SU-DHL-6 (cell line): ENCODE measurements around the gene PLXNA2.

ENCODE experiments used
- H2AFZ ChIP-seq: fragments of 200-600 bp; sonication (generic); 2 replicates; pipeline ENCODE4 v1.6.1; 2014; ENCODE audit warnings: low read depth, mild to moderate bottlenecking, moderate library complexity, mixed read lengths, antibody characterized with exemption, low read length; ENCODE audit not compliant: severe bottlenecking
- H3F3A ChIP-seq: fragments of 200-600 bp; shearing (Covaris generic); 2 replicates; pipeline ENCODE4 v1.6.0; 2016; ENCODE audit warnings: antibody characterized with exemption, mild to moderate bottlenecking; ENCODE audit not compliant: insufficient read depth
- H3K27ac ChIP-seq: fragments of 200-600 bp; sonication (generic); 2 replicates; pipeline ENCODE4 v1.5.1; 2016; ENCODE audit warnings: low read depth, mild to moderate bottlenecking, low read length, moderate library complexity, mixed read lengths
- H3K27me3 ChIP-seq: fragments of 200-600 bp; sonication (generic), shearing (Covaris generic); 2 replicates; pipeline ENCODE4 v1.6.0; 2014; ENCODE audit warnings: mild to moderate bottlenecking, low read length
- H3K36me3 ChIP-seq: fragments of 200-600 bp; sonication (generic); 2 replicates; pipeline ENCODE4 v1.6.1; 2014; ENCODE audit warnings: mild to moderate bottlenecking, low read length, mixed read lengths
- H3K4me2 ChIP-seq: fragments of 300-600, 200-600 bp; shearing (Covaris generic), sonication (generic); 2 replicates; pipeline ENCODE4 v1.6.0; 2014; ENCODE audit warnings: low read length, low read depth, mild to moderate bottlenecking; ENCODE audit not compliant: poor library complexity, severe bottlenecking
- H3K4me3 ChIP-seq: fragments of 200-600 bp; sonication (generic); 2 replicates; pipeline ENCODE4 v1.5.1; 2014; ENCODE audit warnings: antibody characterized with exemption, low read length, mild to moderate bottlenecking, mixed read lengths; ENCODE audit not compliant: insufficient read depth, poor library complexity, severe bottlenecking
- H3K79me2 ChIP-seq: fragments of 200-600 bp; sonication (generic); 2 replicates; pipeline ENCODE4 v1.6.1; 2014; ENCODE audit warnings: mild to moderate bottlenecking, low read length, moderate library complexity; ENCODE audit not compliant: insufficient read depth
- H3K9ac ChIP-seq: fragments of 200-600 bp; sonication (generic); 2 replicates; pipeline ENCODE4 v1.7.0; 2014; ENCODE audit warnings: mild to moderate bottlenecking, low read length
- H3K9me2 ChIP-seq: fragments of 200-600 bp; sonication (generic); replicated peaks from 2 replicates; pipeline ENCODE4 v1.6.1; 2014; ENCODE audit warnings: low read length; ENCODE audit not compliant: insufficient read depth
- H3K9me3 ChIP-seq: fragments of 200-600 bp; sonication (generic); 2 replicates; pipeline ENCODE4 v1.6.1; 2014; ENCODE audit warnings: low read length, mixed read lengths; ENCODE audit not compliant: insufficient read depth
- H4K20me1 ChIP-seq: fragments of 200-600 bp; sonication (generic); 2 replicates; pipeline ENCODE4 v1.6.1; 2014; ENCODE audit warnings: low read depth, mild to moderate bottlenecking, antibody characterized with exemption, low read length, moderate library complexity, mixed read lengths
- EZH2phosphoT487 ChIP-seq: fragments of 200-600 bp; sonication (generic), shearing (Covaris generic); conservative IDR thresholded peaks from 2 replicates; pipeline ENCODE4 v1.6.1; 2018; ENCODE audit warnings: mild to moderate bottlenecking, antibody characterized with exemption, low read length, moderate library complexity, mixed read lengths
- TF ChIP-seq, protein P1 (sequence below): fragments of 200-600 bp; sonication (generic); IDR thresholded peaks from one replicate; pipeline ENCODE4 v1.5.1; 2017; ENCODE audit warnings: antibody characterized with exemption, mild to moderate bottlenecking, low read length, moderate library complexity; ENCODE audit not compliant: insufficient read depth, poor library complexity, severe bottlenecking

Gene PLXNA2

DNA sequence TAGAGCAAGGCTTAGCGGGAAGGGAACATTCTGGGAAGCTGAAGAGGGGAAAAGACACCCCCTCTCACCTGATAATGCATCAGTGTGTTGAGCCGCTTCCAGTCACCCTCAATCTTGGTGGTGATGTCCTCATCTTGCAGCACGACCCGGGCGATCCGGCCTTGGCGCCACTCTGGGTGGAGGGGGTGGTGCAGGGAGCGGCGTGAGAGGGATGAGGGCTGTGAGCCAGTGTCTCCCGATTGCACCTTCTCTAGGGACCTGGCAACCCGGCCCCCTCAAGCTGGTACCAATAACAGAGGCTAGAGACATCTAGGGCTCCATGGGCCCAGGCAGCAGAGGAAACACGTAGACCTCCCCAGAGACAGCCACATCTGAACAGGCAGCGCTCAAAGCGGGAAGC, 205.9 kb downstream of the PLXNA2 start:
- Histone ChIP-seq H3K4me2 (no peak overlapping the region), H3K9me3 (no peaks in the 10 kb centered on the region), H3F3A (no peaks in the 10 kb centered on the region), H3K27me3 (no peaks in the 10 kb centered on the region), H3K79me2 (no peaks in the 10 kb centered on the region), H3K9ac (no peak overlapping the region), H4K20me1 (no peaks in the 10 kb centered on the region), H3K4me3 (no peak overlapping the region), H3K27ac (no peak overlapping the region), H3K9me2 (no peaks in the 10 kb centered on the region), H2AFZ (no peak overlapping the region), H3K36me3 (no peaks in the 10 kb centered on the region)
- TF ChIP-seq, protein P1, sequence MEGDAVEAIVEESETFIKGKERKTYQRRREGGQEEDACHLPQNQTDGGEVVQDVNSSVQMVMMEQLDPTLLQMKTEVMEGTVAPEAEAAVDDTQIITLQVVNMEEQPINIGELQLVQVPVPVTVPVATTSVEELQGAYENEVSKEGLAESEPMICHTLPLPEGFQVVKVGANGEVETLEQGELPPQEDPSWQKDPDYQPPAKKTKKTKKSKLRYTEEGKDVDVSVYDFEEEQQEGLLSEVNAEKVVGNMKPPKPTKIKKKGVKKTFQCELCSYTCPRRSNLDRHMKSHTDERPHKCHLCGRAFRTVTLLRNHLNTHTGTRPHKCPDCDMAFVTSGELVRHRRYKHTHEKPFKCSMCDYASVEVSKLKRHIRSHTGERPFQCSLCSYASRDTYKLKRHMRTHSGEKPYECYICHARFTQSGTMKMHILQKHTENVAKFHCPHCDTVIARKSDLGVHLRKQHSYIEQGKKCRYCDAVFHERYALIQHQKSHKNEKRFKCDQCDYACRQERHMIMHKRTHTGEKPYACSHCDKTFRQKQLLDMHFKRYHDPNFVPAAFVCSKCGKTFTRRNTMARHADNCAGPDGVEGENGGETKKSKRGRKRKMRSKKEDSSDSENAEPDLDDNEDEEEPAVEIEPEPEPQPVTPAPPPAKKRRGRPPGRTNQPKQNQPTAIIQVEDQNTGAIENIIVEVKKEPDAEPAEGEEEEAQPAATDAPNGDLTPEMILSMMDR = no peak
- no peak for TF ChIP-seq EZH2phosphoT487

DNA sequence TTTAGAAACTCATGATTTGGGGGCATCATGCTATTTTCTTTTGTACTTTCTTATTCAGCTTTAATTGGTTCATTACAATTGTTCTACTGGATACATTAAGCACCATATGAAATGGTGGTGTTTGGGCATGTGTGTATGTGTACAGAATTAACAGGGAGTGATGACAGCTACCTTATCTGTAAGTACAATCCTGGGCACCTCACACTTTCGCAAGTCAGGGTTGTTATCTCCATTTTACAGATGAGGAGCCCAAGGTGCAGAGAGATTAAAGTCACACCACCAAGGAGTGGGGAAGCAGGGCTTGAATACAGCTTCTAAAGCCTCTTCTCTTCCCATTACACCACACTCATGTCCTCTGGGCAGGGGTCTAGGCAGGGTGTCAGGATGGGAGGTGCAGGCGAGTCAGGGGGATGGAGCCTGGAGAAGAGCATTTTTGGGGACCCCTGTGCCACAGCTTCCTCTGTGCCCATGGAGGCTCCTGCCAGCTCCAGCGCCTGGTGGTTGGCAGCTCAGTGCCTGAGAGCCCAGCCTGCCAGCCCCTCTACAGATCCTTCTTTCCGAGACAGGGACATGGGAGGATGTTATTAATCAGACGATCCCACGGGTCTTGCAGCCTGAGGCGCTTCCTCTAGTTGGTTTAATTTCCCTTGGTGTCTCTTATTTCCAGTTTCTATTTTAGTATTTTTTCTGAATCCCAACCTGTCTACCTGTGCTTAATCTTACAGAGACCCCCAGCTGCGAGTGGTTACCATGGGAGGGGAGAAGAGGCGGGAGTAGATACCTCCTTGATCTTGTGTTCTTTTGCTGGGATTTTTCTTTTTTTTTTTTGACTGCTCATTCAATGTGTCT, 207.0 kb downstream of the PLXNA2 start:
- Histone ChIP-seq H3K79me2 (no peaks in the 10 kb centered on the region), H3K36me3 (no peaks in the 10 kb centered on the region), H3K4me2 (no peak overlapping the region), H3K9me3 (no peaks in the 10 kb centered on the region), H3K9ac (no peak overlapping the region), H3K27ac (no peak overlapping the region), H3K4me3 (no peak overlapping the region), H2AFZ (no peak overlapping the region), H3K27me3 (no peaks in the 10 kb centered on the region), H3F3A (no peaks in the 10 kb centered on the region), H4K20me1 (no peaks in the 10 kb centered on the region), H3K9me2 (no peaks in the 10 kb centered on the region)
- no peak for TF ChIP-seq EZH2phosphoT487
- TF ChIP-seq, protein P1 = no peak

DNA sequence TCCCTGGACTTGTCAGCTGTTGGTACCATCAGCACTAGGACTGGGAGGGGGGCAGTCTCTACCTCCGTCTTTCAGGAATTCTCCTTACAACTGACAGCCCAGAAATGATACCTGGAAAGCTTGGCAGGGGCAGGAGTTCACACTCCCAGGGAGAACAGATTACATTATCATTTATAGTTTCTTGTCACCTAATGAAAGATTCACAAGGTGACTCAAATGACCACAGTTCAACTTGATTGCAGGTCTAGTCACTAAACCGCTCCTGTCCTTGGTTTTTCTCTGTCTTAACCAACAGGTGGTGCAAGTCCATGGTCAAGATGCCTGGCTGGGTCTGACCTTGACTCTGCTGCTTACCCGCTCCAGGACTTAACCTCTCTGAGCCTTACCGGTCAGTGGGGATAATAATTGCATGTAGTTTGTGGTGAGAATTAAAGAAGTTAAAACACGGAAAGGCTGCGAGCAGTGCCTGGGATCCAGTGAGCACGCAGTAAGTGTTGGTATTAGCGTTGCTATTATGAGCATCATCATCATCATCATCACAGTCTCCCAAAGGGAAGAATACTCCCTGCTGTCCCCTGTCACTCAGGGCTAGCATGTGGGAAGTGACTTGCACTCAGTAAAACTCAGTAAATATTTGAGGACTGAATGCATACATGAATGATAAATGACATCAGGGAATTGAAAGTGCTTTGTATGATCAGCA, 207.9 kb downstream of the PLXNA2 start:
- H3K9me2 ChIP-seq = no peaks in the 10 kb centered on the region
- no peak overlapping the region for H3K9ac ChIP-seq
- H3K27ac ChIP-seq = no peak overlapping the region

More for the DNA sequence above, 207.9 kb downstream of the PLXNA2 start:
- TF ChIP-seq EZH2phosphoT487 = no peak
- TF ChIP-seq, protein P1 = no peak
- Histone ChIP-seq H3K27me3 (no peaks in the 10 kb centered on the region), H3K4me3 (no peak overlapping the region), H4K20me1 (no peaks in the 10 kb centered on the region), H3K4me2 (no peak overlapping the region), H2AFZ (no peak overlapping the region), H3K79me2 (no peaks in the 10 kb centered on the region), H3K9me3 (no peaks in the 10 kb centered on the region), H3K36me3 (no peaks in the 10 kb centered on the region), H3F3A (no peaks in the 10 kb centered on the region)
